Fibroblast of mammary gland (primary cell): ENCODE measurements around the gene SRR.
"Not testable (repeated sequence)": the region's sequence is repeated elsewhere in the genome, so short reads cannot be mapped to it uniquely, and the experiment has no call there.

Experiments used
- DNase-seq: peaks from one replicate; pipeline ENCODE4 v3.0.0-alpha.2; 2010; ENCODE audit warnings: low read depth
- H3K4me3 ChIP-seq: 2 replicates; pipeline ENCODE4 v1.5.1; 2011; ENCODE audit warnings: low read depth, mild to moderate bottlenecking, low read length, moderate library complexity; ENCODE audit not compliant: control insufficient read depth
- CTCF ChIP-seq: conservative IDR thresholded peaks from 2 replicates; pipeline ENCODE4 v1.5.1; 2011; ENCODE audit warnings: low read depth, low read length, inconsistent platforms; ENCODE audit not compliant: control insufficient read depth, insufficient read depth

The SRR gene, protein sequence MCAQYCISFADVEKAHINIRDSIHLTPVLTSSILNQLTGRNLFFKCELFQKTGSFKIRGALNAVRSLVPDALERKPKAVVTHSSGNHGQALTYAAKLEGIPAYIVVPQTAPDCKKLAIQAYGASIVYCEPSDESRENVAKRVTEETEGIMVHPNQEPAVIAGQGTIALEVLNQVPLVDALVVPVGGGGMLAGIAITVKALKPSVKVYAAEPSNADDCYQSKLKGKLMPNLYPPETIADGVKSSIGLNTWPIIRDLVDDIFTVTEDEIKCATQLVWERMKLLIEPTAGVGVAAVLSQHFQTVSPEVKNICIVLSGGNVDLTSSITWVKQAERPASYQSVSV

DNA sequence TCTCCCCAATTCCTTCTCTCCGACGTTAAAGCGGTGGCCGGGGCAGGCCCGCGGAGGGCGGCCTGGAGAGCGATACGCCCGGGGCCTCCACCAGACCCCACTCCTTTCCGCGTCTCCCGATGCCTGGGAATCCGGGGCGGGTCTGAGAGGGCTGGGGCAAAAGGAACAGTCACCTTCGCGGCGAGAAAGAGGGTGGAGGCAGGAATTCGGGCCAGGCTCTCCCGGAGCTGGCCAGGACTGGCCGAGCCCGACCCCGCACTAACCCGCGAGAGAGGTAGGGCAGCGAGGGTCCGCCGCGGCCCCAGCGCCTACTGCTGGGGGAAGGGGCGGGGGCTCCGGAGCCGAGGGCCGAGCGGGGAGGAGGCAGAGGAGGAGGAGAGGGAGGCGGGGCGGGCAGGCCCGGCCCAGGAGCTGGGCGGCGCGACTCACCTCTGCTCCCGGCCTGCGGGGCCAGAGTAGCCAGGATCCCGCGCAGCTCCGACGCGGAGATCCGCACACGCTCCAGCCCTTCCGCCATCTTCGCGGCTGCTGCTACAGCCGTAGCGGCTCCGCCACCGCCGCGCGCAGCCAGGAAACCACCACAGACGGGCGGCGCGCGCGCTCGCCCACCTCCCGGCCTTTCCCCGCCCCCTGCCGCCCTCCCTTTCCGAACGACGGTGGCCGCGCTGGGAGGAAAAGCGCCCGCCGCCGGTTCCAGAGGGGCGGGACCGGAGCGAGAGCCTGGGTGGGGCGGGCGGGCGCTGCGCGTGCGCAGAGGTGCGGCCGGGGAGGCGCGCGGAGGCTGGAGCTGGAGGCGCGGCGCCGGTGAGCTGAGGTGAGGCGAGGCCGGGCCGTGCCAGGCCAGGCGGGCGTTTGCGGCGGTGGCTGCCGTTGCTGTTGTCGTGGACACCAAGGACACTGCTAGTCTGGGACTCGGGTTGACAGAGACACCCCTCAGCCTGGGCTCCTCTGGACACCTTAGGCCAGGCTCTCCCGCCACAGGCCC lies at the start of gene SRR, which contains the start of gene SMG6:
SRR (plus strand) TSS at position 747 of the 985 bp plus-strand sequence. CDS start 11,611 bp downstream, outside the sequence.
SMG6 (minus strand) TSS at position 582 of the 985 bp plus-strand sequence; CDS start at position 517, 65 bp downstream.
- H3K4me3 ChIP-seq: peak within 1 kb of the TSS; percentile 91
- no peak for TF ChIP-seq CTCF
- DNase-seq: peak; percentile 72

GRCh38 chr17:2258830-2259229 lies 44.9 kb upstream of the SRR start:
- DNase-seq, H3K4me3 ChIP-seq: not testable (repeated sequence)

DNA sequence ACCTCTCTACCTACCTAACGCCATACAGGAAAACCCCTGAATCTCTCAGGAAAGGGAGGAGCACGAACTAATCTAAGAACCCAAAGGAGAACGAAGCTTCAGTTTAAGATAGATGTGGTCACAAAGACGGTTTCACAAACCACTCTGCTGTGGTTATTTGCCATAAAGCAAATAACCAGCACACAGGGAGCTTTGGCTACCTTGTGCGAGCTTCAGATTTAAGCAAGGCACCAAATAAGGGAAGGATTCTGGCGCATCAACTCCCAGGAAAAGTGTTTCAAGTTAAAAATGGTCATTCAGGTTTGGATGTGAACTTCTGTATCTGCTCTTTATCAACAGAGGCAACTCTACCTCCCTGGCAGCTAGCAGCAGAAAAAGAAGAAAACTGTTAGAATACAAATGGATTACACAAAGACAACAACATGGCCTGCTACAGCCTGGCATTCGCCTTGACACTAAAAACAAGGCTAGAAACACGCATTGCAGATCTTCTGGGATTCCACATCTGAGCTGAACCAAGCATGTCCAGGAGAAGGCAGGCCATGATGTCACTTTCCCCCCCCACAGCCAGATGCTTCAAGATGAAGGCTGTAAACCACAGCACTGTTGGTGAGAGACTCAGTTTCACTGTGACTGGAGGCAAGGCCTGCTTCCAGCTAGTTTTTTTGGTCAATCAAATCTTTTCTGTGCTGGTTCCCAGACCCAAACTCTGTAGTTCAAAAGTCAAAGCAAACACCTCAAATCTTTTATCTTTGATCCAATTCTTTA lies 43.8 kb upstream of the SRR start:
- H3K4me3 ChIP-seq: no peak overlapping the region
- no peak for TF ChIP-seq CTCF
- DNase-seq: peak; percentile 81

DNA sequence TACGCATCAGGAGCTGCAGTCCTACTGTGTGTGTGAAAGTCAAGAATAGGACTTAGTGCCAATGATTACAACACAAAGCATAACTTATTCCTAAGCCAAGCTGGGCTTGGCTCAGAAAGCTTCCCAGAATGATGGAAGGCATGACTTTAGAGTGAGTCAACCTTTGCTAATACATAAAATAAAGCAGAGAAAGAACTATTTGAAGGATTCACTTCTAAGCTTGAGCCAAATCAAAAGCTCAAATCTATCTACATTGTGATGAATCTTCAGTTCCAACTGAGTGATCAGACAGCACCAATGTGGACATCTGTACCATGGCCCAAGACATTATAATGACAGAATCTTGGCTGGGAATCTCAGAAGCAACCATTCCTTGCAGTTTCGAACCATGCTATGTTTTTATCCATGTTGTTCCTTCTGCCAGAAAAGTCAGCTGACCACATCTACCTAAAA lies 41.6 kb upstream of the SRR start:
- DNase-seq: peak; percentile 91
- TF ChIP-seq CTCF: no peak
- H3K4me3 ChIP-seq: no peak overlapping the region

DNA sequence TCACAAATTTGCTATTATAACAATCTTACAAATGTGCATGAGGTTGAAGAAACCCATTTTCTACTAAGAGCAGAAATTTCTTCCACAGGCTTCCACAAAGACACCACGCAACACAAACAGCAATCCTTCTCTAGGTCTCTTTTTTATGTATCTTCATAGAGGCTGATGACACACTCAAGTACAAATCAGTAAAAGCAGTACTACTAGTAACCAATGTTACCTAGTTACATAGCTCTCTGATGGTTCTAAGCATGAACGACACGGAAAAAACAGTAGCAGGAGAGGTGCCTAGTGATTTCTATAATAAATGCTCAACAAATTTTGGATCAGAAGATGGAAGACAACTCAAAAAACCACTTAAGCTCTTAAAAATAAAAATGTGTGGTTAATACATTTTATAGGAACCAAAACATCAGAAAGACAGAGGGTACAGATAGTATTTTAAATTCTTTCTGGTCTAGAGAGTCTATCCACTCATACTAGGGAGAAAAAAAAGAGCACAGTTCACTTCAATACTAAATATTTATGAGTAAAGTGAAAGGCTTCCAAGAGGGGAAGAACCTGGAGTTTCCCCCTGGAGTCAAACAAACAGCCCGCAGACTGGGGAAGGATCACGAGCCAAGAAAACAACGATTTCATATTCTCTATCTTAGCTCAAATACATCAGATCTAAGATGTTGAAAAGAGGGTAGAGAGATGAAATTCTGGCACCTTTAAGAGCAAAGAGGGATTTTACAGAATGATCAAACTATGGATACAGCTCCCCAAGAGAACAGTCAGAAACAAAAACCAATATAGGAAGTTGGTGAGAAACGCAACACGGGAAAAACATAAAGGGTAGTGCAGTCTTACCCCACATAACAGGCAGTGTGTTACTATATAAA lies 40.3 kb upstream of the SRR start:
- peak; percentile 53 for DNase-seq

More for the DNA sequence above, 40.3 kb upstream of the SRR start:
- no peak overlapping the region for H3K4me3 ChIP-seq
- TF ChIP-seq CTCF: no peak
